Neural cell (in vitro differentiated cells): ENCODE measurements around the gene TBC1D30. TPM values are rescaled to one million over a fixed set of nuclear protein-coding genes. Genes with fewer than 3 reads are reported as not detected.

Experiments
- H2AFZ ChIP-seq: fragments of 200-600, 300-800 bp; sonication (generic), shearing (Covaris generic); 2 replicates; pipeline ENCODE4 v1.6.0; 2014; ENCODE audit warnings: low read depth, mild to moderate bottlenecking, antibody characterized with exemption, low read length, moderate library complexity
- H3F3A ChIP-seq: fragments of 200-600 bp; shearing (Covaris generic); 2 replicates; pipeline ENCODE4 v1.6.1; 2016; ENCODE audit warnings: mild to moderate bottlenecking, moderate library complexity, mixed read lengths, antibody characterized with exemption, low read length; ENCODE audit not compliant: insufficient read depth, poor library complexity, severe bottlenecking
- H3K27ac ChIP-seq: fragments of 200-600, 300-800 bp; sonication (generic), shearing (Covaris generic); 2 replicates; pipeline ENCODE4 v1.5.1; 2014; ENCODE audit warnings: mild to moderate bottlenecking, low read length, moderate library complexity
- H3K27me3 ChIP-seq: fragments of 300-800, 200-600 bp; sonication (generic), shearing (Covaris generic); 2 replicates; pipeline ENCODE4 v1.6.0; 2014; ENCODE audit warnings: mild to moderate bottlenecking, low read depth, low read length, moderate library complexity; ENCODE audit not compliant: insufficient read depth
- H3K36me3 ChIP-seq: fragments of 300-800, 200-600 bp; sonication (generic), shearing (Covaris generic); 2 replicates; pipeline ENCODE4 v1.5.1; 2014; ENCODE audit warnings: mild to moderate bottlenecking, antibody characterized with exemption, low read length, moderate library complexity; ENCODE audit not compliant: insufficient read depth
- H3K4me2 ChIP-seq: fragments of 300-800, 200-600 bp; sonication (generic), shearing (Covaris generic); 2 replicates; pipeline ENCODE4 v1.6.0; 2014; ENCODE audit warnings: mild to moderate bottlenecking, low read length
- H3K4me3 ChIP-seq: fragments of 300-800, 200-600 bp; sonication (generic), shearing (Covaris generic); 2 replicates; pipeline ENCODE4 v1.5.1; 2014; ENCODE audit warnings: mild to moderate bottlenecking, low read length, moderate library complexity
- H3K79me2 ChIP-seq: fragments of 200-600 bp; shearing (Covaris generic); replicated peaks from 2 replicates; pipeline ENCODE4 v1.6.0; 2014; ENCODE audit warnings: mild to moderate bottlenecking, low read length, moderate library complexity; ENCODE audit not compliant: insufficient read depth
- H3K9ac ChIP-seq: fragments of 300-800, 200-600 bp; sonication (generic), shearing (Covaris generic); 2 replicates; pipeline ENCODE4 v1.6.1; 2016; ENCODE audit warnings: mild to moderate bottlenecking, low read length, mixed read lengths
- H3K9me2 ChIP-seq: fragments of 200-600 bp; shearing (Covaris generic); 2 replicates; pipeline ENCODE4 v1.6.1; 2016; ENCODE audit warnings: mild to moderate bottlenecking, low read length, mixed read lengths; ENCODE audit not compliant: insufficient read depth
- H3K9me3 ChIP-seq: fragments of 200-600, 300-800 bp; sonication (generic), shearing (Covaris generic); 2 replicates; pipeline ENCODE4 v1.6.1; 2016; ENCODE audit warnings: mild to moderate bottlenecking, mixed run types, low read length, moderate library complexity, mixed read lengths
- H4K20me1 ChIP-seq: fragments of 200-600 bp; shearing (Covaris generic); 2 replicates; pipeline ENCODE4 v1.6.1; 2016; ENCODE audit warnings: mild to moderate bottlenecking, mixed run types; ENCODE audit not compliant: insufficient read depth
- CTCF ChIP-seq: fragments of 450-650 bp; IDR thresholded peaks from 2 replicates; pipeline ENCODE4 v1.5.1; 2014; ENCODE audit warnings: antibody characterized with exemption, mild to moderate bottlenecking, moderate library complexity; ENCODE audit not compliant: poor library complexity, severe bottlenecking
- EP300 ChIP-seq: fragments of 450-650 bp; conservative IDR thresholded peaks from 2 replicates; pipeline ENCODE4 v1.6.1; 2014; ENCODE audit warnings: antibody characterized with exemption, mild to moderate bottlenecking, moderate library complexity; ENCODE audit not compliant: poor library complexity, severe bottlenecking
- EZH2 ChIP-seq: fragments of 200-600, 300-800 bp; shearing (Covaris generic), sonication (generic); IDR thresholded peaks from 2 replicates; pipeline ENCODE4 v1.6.1; 2014; ENCODE audit warnings: antibody characterized with exemption, low read length, borderline replicate concordance, mild to moderate bottlenecking; ENCODE audit not compliant: insufficient read depth, poor library complexity, severe bottlenecking
- MXI1 ChIP-seq: fragments of 450-650 bp; conservative IDR thresholded peaks from 2 replicates; pipeline ENCODE4 v1.6.1; 2014; ENCODE audit warnings: antibody characterized with exemption, mild to moderate bottlenecking; ENCODE audit not compliant: poor library complexity, severe bottlenecking
- POLR2AphosphoS5 ChIP-seq: IDR thresholded peaks from 2 replicates; pipeline ENCODE4 v1.6.1; 2012
- RAD21 ChIP-seq: fragments of 450-650 bp; conservative IDR thresholded peaks from 2 replicates; pipeline ENCODE4 v1.6.1; 2014; ENCODE audit warnings: antibody characterized with exemption, mild to moderate bottlenecking, moderate library complexity
- REST ChIP-seq: IDR thresholded peaks from 2 replicates; pipeline ENCODE4 v1.6.1; 2012; ENCODE audit warnings: borderline replicate concordance
- SMC3 ChIP-seq: fragments of 450-650 bp; conservative IDR thresholded peaks from 2 replicates; pipeline ENCODE4 v1.6.1; 2014; ENCODE audit warnings: antibody characterized with exemption, mild to moderate bottlenecking, moderate library complexity; ENCODE audit not compliant: poor library complexity
- TAF1 ChIP-seq: IDR thresholded peaks from 2 replicates; pipeline ENCODE4 v1.6.1; 2012; ENCODE audit warnings: low read depth
- polyA plus RNA-seq: library from polyadenylated mRNA; depleted of rRNA; stranded (reverse); fragments of >200 nt; gene quantifications from 2 replicates; pipeline ENCODE4 v1.2.3, GENCODE V29; 2014

The TBC1D30 gene
- polyA plus RNA-seq, 1 donor from 2014 or later = 17.6 TPM

GRCh38 chr12:64790166-64790565, 34.3 kb upstream of the TBC1D30 start:
- Histone ChIP-seq H2AFZ (no peak overlapping the region), H3F3A (no peaks in the 10 kb centered on the region)
- TF ChIP-seq RAD21 (no peak), SMC3 (no peak), EP300 (no peak), REST (no peak), CTCF (no peak), POLR2AphosphoS5 (no peak), TAF1 (no peak), MXI1 (no peak), EZH2 (no peak)

GRCh38 chr12:64791036-64791435, 33.4 kb upstream of the TBC1D30 start:
- H4K20me1 ChIP-seq = no peaks in the 10 kb centered on the region
- TF ChIP-seq MXI1 (no peak), SMC3 (no peak), EZH2 (no peak), TAF1 (no peak), RAD21 (no peak), EP300 (no peak), CTCF (no peak), REST (no peak), POLR2AphosphoS5 (no peak)
- no peaks in the 10 kb centered on the region for H3K9me2 ChIP-seq
- H3K27me3 ChIP-seq = no peaks in the 10 kb centered on the region
- no peak overlapping the region for H3K27ac ChIP-seq
- H3K36me3 ChIP-seq = no peaks in the 10 kb centered on the region
- no peaks in the 10 kb centered on the region for H3K79me2 ChIP-seq
- no peak overlapping the region for H3K4me3 ChIP-seq
- no peak overlapping the region for H3K4me2 ChIP-seq
- H3K9me3 ChIP-seq = no peaks in the 10 kb centered on the region
- no peak overlapping the region for H3K9ac ChIP-seq
- H2AFZ ChIP-seq = no peak overlapping the region
- no peaks in the 10 kb centered on the region for H3F3A ChIP-seq

More at GRCh38 chr12:64790166-64790565, 34.3 kb upstream of the TBC1D30 start:
- no peak overlapping the region for H3K27ac ChIP-seq
- H3K79me2 ChIP-seq = no peaks in the 10 kb centered on the region
- H3K9me3 ChIP-seq = no peaks in the 10 kb centered on the region
- no peaks in the 10 kb centered on the region for H4K20me1 ChIP-seq
- H3K9me2 ChIP-seq = no peaks in the 10 kb centered on the region
- H3K27me3 ChIP-seq = no peaks in the 10 kb centered on the region
- H3K9ac ChIP-seq = no peak overlapping the region
- no peak overlapping the region for H3K4me3 ChIP-seq
- H3K36me3 ChIP-seq = no peaks in the 10 kb centered on the region
- no peak overlapping the region for H3K4me2 ChIP-seq
